ENCODE measurements around the gene CDIPT. TPM values are rescaled to one million over a fixed set of nuclear protein-coding genes. Genes with fewer than 3 reads are reported as not detected.

CDIPT gene
- total and polyA plus RNA-seq, 2 of the 13 experiments (the other 11 are each of a cell fraction or from before 2014, with no cell fraction given): 54.9 to 97.5 TPM

DNA sequence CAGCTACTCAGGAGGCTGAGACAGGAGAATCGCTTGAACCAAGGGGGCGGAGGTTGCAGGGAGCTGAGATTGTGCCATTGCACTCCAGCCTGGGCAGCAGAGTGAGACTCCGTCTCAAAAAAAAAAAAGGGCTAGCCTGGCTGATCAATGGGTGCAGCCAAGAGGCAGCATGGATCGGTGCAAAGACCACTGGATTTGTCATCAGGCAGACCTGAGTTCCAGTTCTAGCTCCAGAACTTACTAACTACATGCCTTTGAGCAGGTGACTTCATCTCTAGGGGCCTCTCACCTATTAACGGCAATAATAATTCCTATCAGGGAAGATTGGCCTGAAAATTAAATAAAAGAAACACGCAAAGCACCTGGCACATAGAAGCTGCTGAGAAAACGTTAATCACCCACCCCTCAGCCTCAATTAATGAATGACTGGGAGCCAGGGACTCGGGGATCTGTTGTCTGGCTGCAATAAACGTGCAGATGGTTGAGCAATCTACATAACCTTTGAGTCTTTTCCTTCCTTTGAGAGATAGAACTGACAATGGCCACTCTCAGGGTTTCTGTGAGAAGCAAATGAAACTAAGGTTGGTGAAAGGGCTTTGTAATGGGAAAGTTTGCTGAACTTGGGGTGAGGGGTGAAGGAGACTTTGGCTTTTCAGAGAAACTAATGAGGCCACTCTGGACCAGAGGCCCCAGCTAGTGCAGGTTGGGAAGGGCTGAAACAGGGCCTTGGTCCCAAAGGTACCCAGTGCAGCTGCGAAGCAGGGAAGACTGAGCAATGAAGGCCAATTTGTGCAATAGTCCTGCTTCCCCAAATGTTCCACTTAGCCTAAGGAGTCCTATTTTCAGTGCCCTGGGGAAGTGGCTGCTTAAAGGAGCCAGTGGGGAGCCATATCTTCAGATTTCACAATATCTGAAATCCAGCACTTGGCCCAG lies 28.8 kb upstream of the CDIPT start (continued):
- TF ChIP-seq, protein P1, sequence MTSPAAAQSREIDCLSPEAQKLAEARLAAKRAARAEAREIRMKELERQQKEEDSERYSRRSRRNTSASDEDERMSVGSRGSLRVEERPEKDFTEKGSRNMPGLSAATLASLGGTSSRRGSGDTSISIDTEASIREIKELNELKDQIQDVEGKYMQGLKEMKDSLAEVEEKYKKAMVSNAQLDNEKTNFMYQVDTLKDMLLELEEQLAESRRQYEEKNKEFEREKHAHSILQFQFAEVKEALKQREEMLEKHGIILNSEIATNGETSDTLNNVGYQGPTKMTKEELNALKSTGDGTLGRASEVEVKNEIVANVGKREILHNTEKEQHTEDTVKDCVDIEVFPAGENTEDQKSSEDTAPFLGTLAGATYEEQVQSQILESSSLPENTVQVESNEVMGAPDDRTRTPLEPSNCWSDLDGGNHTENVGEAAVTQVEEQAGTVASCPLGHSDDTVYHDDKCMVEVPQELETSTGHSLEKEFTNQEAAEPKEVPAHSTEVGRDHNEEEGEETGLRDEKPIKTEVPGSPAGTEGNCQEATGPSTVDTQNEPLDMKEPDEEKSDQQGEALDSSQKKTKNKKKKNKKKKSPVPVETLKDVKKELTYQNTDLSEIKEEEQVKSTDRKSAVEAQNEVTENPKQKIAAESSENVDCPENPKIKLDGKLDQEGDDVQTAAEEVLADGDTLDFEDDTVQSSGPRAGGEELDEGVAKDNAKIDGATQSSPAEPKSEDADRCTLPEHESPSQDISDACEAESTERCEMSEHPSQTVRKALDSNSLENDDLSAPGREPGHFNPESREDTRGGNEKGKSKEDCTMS (CRISPR knock-in tag; conservative IDR thresholded peaks at IDR 0.05): no peak
- TF ChIP-seq ATAD3A (CRISPR knock-in tag; IDR thresholded peaks at IDR 0.05): no peak
- no peak for TF ChIP-seq SNAPC5 (CRISPR knock-in tag; IDR thresholded peaks at IDR 0.05; ENCODE audit: borderline replicate concordance)
- TF ChIP-seq, protein P2, sequence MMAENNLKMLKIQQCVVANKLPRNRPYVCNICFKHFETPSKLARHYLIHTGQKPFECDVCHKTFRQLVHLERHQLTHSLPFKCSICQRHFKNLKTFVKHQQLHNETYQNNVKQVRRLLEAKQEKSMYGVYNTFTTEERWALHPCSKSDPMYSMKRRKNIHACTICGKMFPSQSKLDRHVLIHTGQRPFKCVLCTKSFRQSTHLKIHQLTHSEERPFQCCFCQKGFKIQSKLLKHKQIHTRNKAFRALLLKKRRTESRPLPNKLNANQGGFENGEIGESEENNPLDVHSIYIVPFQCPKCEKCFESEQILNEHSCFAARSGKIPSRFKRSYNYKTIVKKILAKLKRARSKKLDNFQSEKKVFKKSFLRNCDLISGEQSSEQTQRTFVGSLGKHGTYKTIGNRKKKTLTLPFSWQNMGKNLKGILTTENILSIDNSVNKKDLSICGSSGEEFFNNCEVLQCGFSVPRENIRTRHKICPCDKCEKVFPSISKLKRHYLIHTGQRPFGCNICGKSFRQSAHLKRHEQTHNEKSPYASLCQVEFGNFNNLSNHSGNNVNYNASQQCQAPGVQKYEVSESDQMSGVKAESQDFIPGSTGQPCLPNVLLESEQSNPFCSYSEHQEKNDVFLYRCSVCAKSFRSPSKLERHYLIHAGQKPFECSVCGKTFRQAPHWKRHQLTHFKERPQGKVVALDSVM (CRISPR knock-in tag; IDR thresholded peaks at IDR 0.05): peak; percentile 71; the same call in 1 of the 2 replicates
- TF ChIP-seq, protein P3, sequence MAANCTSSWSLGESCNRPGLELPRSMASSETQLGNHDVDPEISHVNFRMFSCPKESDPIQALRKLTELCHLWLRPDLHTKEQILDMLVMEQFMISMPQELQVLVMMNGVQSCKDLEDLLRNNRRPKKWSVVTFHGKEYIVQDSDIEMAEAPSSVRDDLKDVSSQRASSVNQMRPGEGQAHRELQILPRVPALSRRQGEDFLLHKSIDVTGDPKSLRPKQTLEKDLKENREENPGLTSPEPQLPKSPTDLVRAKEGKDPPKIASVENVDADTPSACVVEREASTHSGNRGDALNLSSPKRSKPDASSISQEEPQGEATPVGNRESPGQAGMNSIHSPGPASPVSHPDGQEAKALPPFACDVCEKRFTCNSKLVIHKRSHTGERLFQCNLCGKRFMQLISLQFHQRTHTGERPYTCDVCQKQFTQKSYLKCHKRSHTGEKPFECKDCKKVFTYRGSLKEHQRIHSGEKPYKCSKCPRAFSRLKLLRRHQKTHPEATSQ (CRISPR knock-in tag; IDR thresholded peaks at IDR 0.05; ENCODE audit: borderline replicate concordance): peak; percentile 65; the same call in 1 of the 2 replicates
- TF ChIP-seq, protein P4, sequence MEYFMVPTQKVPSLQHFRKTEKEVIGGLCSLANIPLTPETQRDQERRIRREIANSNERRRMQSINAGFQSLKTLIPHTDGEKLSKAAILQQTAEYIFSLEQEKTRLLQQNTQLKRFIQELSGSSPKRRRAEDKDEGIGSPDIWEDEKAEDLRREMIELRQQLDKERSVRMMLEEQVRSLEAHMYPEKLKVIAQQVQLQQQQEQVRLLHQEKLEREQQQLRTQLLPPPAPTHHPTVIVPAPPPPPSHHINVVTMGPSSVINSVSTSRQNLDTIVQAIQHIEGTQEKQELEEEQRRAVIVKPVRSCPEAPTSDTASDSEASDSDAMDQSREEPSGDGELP (IDR thresholded peaks at IDR 0.05; ENCODE audit: borderline replicate concordance, low read depth): no peak
- no peak for TF ChIP-seq ZNF205 (CRISPR knock-in tag; IDR thresholded peaks at IDR 0.05)
- 0 out of 2 replicates have a peak, but pooled peaks have one; percentile 38 for TF ChIP-seq ZNF784 (CRISPR knock-in tag; IDR thresholded peaks at IDR 0.05; ENCODE audit: borderline replicate concordance)
- TF ChIP-seq ZNF574 (CRISPR knock-in tag; IDR thresholded peaks at IDR 0.05): peak; percentile 52
- TF ChIP-seq, protein P5, sequence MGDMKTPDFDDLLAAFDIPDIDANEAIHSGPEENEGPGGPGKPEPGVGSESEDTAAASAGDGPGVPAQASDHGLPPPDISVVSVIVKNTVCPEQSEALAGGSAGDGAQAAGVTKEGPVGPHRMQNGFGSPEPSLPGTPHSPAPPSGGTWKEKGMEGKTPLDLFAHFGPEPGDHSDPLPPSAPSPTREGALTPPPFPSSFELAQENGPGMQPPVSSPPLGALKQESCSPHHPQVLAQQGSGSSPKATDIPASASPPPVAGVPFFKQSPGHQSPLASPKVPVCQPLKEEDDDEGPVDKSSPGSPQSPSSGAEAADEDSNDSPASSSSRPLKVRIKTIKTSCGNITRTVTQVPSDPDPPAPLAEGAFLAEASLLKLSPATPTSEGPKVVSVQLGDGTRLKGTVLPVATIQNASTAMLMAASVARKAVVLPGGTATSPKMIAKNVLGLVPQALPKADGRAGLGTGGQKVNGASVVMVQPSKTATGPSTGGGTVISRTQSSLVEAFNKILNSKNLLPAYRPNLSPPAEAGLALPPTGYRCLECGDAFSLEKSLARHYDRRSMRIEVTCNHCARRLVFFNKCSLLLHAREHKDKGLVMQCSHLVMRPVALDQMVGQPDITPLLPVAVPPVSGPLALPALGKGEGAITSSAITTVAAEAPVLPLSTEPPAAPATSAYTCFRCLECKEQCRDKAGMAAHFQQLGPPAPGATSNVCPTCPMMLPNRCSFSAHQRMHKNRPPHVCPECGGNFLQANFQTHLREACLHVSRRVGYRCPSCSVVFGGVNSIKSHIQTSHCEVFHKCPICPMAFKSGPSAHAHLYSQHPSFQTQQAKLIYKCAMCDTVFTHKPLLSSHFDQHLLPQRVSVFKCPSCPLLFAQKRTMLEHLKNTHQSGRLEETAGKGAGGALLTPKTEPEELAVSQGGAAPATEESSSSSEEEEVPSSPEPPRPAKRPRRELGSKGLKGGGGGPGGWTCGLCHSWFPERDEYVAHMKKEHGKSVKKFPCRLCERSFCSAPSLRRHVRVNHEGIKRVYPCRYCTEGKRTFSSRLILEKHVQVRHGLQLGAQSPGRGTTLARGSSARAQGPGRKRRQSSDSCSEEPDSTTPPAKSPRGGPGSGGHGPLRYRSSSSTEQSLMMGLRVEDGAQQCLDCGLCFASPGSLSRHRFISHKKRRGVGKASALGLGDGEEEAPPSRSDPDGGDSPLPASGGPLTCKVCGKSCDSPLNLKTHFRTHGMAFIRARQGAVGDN (CRISPR knock-in tag; IDR thresholded peaks at IDR 0.05): no peak; the same call in 1 of the 2 replicates
